GM21381 (cell line): ENCODE results near the gene WDR70.
"Not testable (repeated sequence)": the region's sequence is repeated elsewhere in the genome, so short reads cannot be mapped to it uniquely, and the experiment has no call there.

Source experiments
- ATAC-seq: cut with Tn5 transposase; IDR thresholded peaks from one replicate; pipeline ENCODE4 v1.9.1; 2021; ENCODE audit warnings: mild to moderate bottlenecking, moderate library complexity; ENCODE audit not compliant: unreplicated experiment

The WDR70 gene

GRCh38 chr5:37742111-37742510, 363.0 kb downstream of the WDR70 start:
- ATAC-seq, result no peak

DNA sequence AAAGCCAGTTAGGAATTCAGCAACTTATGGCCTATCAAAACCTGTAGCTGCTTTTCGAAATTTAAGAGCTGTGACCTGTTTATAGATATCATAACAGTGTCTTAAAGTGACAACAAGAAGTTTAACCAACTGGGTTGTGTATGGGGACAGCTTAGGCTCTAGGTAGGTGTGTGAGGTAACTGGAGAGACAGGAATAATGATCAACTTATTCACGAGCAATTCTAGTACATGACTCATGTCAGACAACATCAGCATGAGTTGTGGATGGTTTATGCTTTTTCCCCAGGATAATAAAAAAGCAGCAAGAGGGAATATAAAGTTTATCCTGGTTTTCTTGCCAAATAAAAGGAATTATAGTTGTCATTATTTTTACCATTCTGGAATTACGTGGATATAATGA, 372.1 kb downstream of the WDR70 start:
- no peak for ATAC-seq

DNA sequence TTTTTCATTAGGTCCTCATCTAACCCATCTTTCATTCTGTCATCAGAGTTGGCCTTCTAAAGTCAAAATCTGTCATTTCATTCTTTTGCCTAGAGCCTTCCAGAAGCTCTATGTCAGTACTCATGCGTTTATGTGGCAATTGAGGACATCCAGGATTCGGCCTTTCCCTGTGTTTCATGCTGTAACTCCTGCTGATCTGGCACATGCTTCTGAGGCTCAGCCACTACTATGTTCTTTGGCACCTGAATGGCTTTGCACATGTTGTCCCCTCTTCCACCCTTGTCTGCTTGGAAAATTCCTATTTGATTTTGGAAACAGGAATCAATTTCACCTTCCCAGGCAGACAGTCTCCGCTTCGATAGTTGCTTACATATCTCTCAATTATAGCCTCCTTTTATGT, 375.9 kb downstream of the WDR70 start:
- ATAC-seq, result no peak

GRCh38 chr5:37755581-37755980, 376.5 kb downstream of the WDR70 start:
- no peak for ATAC-seq

DNA sequence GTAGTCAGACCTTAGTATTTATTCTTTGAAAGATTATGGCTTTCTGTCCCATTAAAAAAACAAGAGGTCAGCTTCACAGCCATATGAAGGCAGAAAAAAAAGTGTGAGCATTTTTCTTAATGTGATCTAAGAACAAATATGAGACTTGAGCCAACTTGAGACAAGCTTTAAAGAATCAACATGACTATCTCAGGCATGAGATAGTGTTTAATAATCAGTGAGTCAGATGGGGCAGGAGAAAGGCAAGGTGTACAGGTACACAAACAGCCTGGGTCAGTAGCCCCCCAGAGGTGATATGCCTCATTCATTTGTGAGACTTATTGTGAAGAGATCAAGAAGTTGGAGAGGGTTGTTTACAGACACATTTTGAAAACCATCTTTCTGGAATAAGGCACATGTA, 377.1 kb downstream of the WDR70 start:
- no peak for ATAC-seq

GRCh38 chr5:37757980-37758582, 379.0 kb downstream of the WDR70 start:
- no peak for ATAC-seq

GRCh38 chr5:37767251-37767650, 388.1 kb downstream of the WDR70 start:
- no peak for ATAC-seq

- ATAC-seq, result no peak
Measured at GRCh38 chr5:37767961-37768360, 388.8 kb downstream of the WDR70 start.

- no peak for ATAC-seq
Measured at GRCh38 chr5:37768371-37768770, 389.3 kb downstream of the WDR70 start.

DNA sequence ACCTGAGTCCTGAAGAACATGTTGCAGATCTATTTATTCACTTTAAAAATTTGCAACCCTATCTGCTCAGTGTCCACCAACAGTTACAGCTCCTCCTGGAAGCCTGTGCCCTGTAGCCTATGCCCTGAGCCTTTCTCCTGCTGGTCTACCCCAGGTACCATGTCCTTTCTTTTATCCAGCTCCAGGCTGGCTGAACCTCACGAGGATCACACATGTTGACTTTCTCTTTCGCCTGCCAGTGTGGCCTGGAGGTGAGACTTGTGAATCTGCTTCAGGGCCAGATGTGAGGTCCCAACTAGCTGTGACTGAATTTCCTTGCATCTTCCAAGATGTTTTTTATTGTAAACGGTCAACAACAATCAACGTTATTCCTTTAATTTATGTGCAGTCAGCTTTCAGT, 390.0 kb downstream of the WDR70 start:
- ATAC-seq, result no peak

- ATAC-seq, result no peak
Measured at GRCh38 chr5:37769840-37770239, 390.7 kb downstream of the WDR70 start.

DNA sequence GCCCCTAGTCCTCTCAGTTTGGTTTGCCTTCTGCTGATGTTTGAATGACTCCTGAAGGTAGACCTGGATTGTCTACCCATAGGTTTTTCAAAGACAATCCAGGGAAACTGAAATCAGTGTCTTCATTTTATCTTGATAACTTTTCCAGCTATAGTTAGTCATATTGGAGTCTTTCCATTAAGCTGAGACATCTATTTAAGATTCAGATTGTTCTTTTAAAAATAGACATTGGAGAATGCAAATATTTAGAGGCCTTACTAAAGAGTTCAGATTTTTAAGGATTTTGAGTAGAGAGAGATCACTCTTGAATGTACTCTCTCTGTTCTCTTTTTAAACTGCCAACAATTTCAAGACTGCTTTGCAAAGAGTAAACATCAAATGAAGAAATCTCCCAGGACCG, 391.7 kb downstream of the WDR70 start:
- ATAC-seq, result no peak

DNA sequence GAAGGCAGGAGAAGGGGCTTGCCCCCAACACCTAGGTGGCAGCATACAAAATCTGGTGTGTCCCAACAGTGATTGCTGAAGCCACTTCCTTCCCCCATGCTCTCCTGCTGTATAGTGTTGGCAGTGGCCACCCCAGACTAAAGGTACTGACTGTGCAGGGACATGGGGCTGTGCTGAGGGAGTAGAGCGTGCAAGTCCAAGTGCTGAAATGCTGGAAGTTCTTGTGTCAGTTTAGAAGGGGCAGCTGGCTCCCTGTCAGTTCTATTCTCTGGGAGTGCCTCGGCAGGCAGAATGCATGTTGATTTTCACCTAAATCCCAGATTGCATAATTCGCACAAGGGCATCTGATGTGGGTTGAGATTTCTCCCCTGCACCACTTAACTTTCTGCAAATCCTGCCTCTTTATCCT, 392.1 kb downstream of the WDR70 start:
- ATAC-seq, result no peak

GRCh38 chr5:37771731-37772130, 392.6 kb downstream of the WDR70 start:
- no peak for ATAC-seq

GRCh38 chr5:37772255-37772654, 393.1 kb downstream of the WDR70 start:
- ATAC-seq, result no peak

DNA sequence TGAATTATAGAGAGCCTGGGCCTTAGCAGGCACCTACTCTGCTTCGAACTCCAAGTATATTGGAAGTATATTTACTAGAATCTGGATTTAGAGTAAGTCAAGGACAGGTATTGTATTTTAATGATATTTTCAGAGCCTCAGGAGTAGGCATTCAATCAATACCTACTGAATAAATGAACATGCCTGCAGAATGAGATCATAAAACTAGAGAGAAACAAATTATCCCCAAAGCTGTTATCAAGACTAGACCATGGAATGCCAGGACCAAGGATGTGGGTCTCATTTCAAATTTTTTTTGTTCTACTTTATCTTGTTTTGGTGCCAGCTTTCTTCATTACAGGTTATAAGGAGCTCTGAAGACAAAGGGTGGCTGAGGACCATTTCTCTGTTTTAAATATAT, 394.7 kb downstream of the WDR70 start:
- ATAC-seq, result no peak

DNA sequence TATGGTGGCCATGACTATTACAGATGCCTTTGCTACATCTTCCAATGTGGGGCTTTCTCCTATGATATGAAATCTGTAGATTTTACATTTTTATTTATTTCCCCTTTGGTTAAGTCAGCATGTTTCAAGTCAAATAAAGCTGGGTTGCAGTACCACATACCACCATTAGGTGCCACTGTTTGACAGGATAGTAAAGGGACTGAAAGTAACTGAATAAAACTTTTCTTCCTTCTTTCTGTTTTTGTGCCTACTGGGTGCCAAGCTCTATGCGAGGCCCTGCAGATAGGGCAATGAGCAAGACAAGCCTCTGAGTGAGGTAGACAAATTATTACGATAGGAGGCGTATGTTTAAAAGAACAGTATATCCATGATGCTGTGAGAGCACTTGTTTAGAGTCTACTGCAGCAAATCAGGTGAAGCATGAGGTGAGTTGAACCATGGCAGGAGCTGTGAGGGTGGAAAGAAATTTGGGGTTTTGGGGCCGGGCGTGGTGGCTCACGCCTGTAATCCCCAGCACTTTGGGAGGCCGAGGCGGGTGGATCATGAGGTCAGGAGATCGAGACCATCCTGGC, 395.9 kb downstream of the WDR70 start:
- ATAC-seq, result no peak

- ATAC-seq, result no peak
Measured at GRCh38 chr5:37776826-37777225, 397.7 kb downstream of the WDR70 start.

DNA sequence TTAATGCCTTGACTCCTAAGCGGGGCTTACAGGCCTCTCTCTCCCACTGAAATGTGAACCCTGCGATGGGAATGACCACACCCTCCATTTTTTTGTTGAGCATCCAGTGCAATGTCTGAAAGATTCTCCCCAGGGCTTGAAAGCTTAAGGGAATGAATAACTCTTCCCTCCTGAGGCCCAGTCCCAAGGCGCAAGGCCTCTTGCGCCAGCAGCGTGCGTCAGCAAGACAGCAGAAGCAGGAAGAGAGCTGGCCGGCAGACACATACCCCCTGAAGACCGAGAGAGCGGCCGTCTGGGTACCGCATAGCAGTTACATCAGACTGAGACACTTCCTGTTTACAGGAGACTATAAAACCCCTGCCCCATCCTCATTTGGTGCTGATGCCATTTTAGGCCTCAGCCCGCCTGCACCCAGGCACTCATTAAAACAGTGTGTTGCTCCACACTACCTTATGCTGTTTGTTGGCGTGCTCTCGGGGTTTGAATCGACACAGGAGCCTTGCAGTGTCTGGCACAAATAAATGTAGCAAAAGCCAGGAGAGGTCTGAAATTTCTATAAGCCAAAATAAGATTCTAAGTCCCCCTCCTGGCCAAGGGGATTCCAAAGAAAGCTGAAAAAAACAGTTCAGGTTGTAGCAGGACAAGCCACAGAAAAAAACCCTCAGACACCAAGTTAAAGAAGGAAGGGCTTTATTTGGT, 398.5 kb downstream of the WDR70 start:
- ATAC-seq, result no peak

DNA sequence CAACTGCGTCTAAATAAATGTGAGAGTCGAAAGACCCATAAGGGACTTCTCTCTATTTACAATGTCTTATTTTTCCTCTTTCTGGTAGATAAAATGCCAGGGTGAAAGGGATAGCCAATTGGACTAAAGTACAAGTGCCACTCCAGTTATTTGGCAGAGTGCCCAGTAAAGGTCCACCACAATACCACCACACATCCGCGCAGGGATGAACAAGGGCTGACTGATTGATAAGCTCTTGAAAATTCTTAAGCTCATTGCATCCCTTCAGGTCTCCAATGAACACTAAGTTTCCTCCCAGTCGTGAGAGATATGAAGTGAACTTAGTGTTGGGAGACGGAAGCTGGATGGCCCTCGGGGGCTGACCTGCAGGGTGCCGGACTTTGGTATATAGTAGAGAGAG, 402.3 kb downstream of the WDR70 start:
- ATAC-seq, result not testable (repeated sequence)

GRCh38 chr5:37786416-37786815, 407.3 kb downstream of the WDR70 start:
- ATAC-seq, result no peak

GRCh38 chr5:37786862-37787519, 407.9 kb downstream of the WDR70 start:
- ATAC-seq, result no peak
